SK-N-SH (cell line): Measurements from ENCODE around the gene KIF6. TPM values are rescaled to one million over a fixed set of nuclear protein-coding genes. Genes with fewer than 3 reads are reported as not detected.

ENCODE experiments used
- CTCF ChIA-PET: fragments of 300-600, 350-600 bp; formaldehyde crosslinking; extraction: SDS; loops from one replicate; lab custom pipeline; 2021; lab: Yijun Ruan, JAX
- POLR2A ChIA-PET: fragments of 350-600 bp; sonication (Branson Sonifier 250); formaldehyde crosslinking; extraction: SDS; loops from one replicate; lab custom pipeline; 2020; ENCODE audit warnings: antibody characterized with exemption, inconsistent platforms; lab: Yijun Ruan, JAX
- DNase-seq: peaks from one replicate; pipeline ENCODE4 v3.0.0; 2012
- H2AFZ ChIP-seq: fragments of 200-600 bp; sonication (generic); 2 replicates; pipeline ENCODE4 v1.8.1; 2016; ENCODE audit warnings: antibody characterized with exemption, mild to moderate bottlenecking, low read depth
- H3F3A ChIP-seq: fragments of 200-600 bp; sonication (generic); replicated peaks from 2 replicates; pipeline ENCODE3; 2016; ENCODE audit warnings: antibody characterized with exemption, mild to moderate bottlenecking; ENCODE audit not compliant: insufficient read depth
- H3K27ac ChIP-seq, 2 experiments: fragments of 200-500 bp in 1 of 2; fragments of 200-600 bp in 1 of 2; sonication (Bioruptor generic) in 1 of 2; sonication (generic), shearing (Covaris generic) in 1 of 2; 2 replicates each; pipeline versions ENCODE4 v1.5.1 to v1.6.1; 2014 to 2016; ENCODE audit warnings: low read depth in 2 of 2, inconsistent platforms in 1 of 2, low read length in 1 of 2, mild to moderate bottlenecking in 1 of 2, mixed read lengths in 1 of 2
- H3K27me3 ChIP-seq: fragments of 200-600 bp; sonication (generic), shearing (Covaris generic); 2 replicates; pipeline ENCODE4 v1.6.1; 2016; ENCODE audit warnings: mixed run types; ENCODE audit not compliant: insufficient read depth
- H3K36me3 ChIP-seq, 2 experiments: fragments of 200-500 bp in 1 of 2; fragments of 200-600 bp in 1 of 2; sonication (Bioruptor generic) in 1 of 2; sonication (generic) in 1 of 2; replicated peaks in 1 of 2; 2 replicates each; pipeline versions ENCODE3 to v1.5.1; 2014 to 2016; ENCODE audit warnings: low read length in 1 of 2, mild to moderate bottlenecking in 1 of 2; ENCODE audit not compliant: insufficient read depth in 2 of 2, control insufficient read depth in 1 of 2
- H3K4me1 ChIP-seq, 2 experiments: fragments of 200-500 bp in 1 of 2; fragments of 200-600 bp in 1 of 2; sonication (Bioruptor generic) in 1 of 2; sonication (generic), shearing (Covaris generic) in 1 of 2; 2 replicates each; pipeline versions ENCODE4 v1.5.1 to v1.6.1; 2014 to 2016; ENCODE audit warnings: low read depth in 1 of 2, low read length in 1 of 2, mixed run types in 1 of 2; ENCODE audit not compliant: insufficient read depth in 2 of 2, control insufficient read depth in 1 of 2
- H3K4me2 ChIP-seq: fragments of 200-600 bp; sonication (generic), shearing (Covaris generic); 2 replicates; pipeline ENCODE4 v1.6.1; 2017; ENCODE audit warnings: mixed run types
- H3K4me3 ChIP-seq, 2 experiments: fragments of 200-500 bp in 1 of 2; fragments of 200-600 bp in 1 of 2; sonication (Bioruptor generic) in 1 of 2; sonication (generic), shearing (Covaris generic) in 1 of 2; 2 replicates each; pipeline versions ENCODE4 v1.5.1 to v1.8.1; 2014 to 2016; ENCODE audit warnings: low read depth in 2 of 2, inconsistent platforms in 1 of 2, low read length in 1 of 2, mild to moderate bottlenecking in 1 of 2, mixed read lengths in 1 of 2, moderate library complexity in 1 of 2
- H3K79me2 ChIP-seq: fragments of 200-600 bp; sonication (generic); 2 replicates; pipeline ENCODE4 v1.8.1; 2017; ENCODE audit warnings: mild to moderate bottlenecking; ENCODE audit not compliant: insufficient read depth
- H3K9ac ChIP-seq: fragments of 200-600 bp; sonication (generic); 2 replicates; pipeline ENCODE4 v1.6.1; 2017; ENCODE audit warnings: mixed run types
- H3K9me2 ChIP-seq: fragments of 200-600 bp; sonication (generic); 2 replicates; pipeline ENCODE4 v1.6.1; 2017; ENCODE audit warnings: mixed run types
- H3K9me3 ChIP-seq: fragments of 200-600 bp; sonication (generic); 2 replicates; pipeline ENCODE4 v1.6.1; 2017; ENCODE audit warnings: mixed run types, mild to moderate bottlenecking, moderate library complexity
- H4K20me1 ChIP-seq: fragments of 200-600 bp; sonication (generic); 2 replicates; pipeline ENCODE4 v1.6.1; 2017; ENCODE audit warnings: mild to moderate bottlenecking, mixed run types; ENCODE audit not compliant: insufficient read depth
- CHD2 ChIP-seq: fragments of 150-350 bp; IDR thresholded peaks from 2 replicates; pipeline ENCODE4 v1.6.1; 2018; ENCODE audit warnings: low read length; ENCODE audit not compliant: partially characterized antibody
- FOXM1 ChIP-seq: IDR thresholded peaks from 2 replicates; pipeline ENCODE4 v1.4.0; 2012; ENCODE audit warnings: low read depth, mild to moderate bottlenecking
- GABPA ChIP-seq: IDR thresholded peaks from 2 replicates; pipeline ENCODE4 v1.4.0; 2012; ENCODE audit warnings: low read depth, mild to moderate bottlenecking
- GATA2 ChIP-seq: sonication (generic); formaldehyde crosslinking; IDR thresholded peaks from 2 replicates; pipeline ENCODE4 v1.5.0; 2020; ENCODE audit warnings: mild to moderate bottlenecking, missing genetic modification reagents
- JUND ChIP-seq: IDR thresholded peaks from 2 replicates; pipeline ENCODE4 v1.4.0; 2012
- MXI1 ChIP-seq: IDR thresholded peaks from 2 replicates; pipeline ENCODE4 v1.6.1; 2012; ENCODE audit warnings: mild to moderate bottlenecking, low read depth, low read length, improper control_type of control experiment
- NFIC ChIP-seq: IDR thresholded peaks from 2 replicates; pipeline ENCODE4 v1.4.0; 2012; ENCODE audit warnings: borderline replicate concordance
- NRF1 ChIP-seq: IDR thresholded peaks from 2 replicates; pipeline ENCODE4 v1.6.1; 2012; ENCODE audit warnings: low read depth, mild to moderate bottlenecking, low read length
- POLR2AphosphoS5 ChIP-seq: IDR thresholded peaks from 2 replicates; pipeline ENCODE4 v1.6.1; 2012; ENCODE audit warnings: low read depth, low read length
- RCOR1 ChIP-seq: fragments of 150-350 bp; IDR thresholded peaks from 2 replicates; pipeline ENCODE4 v1.6.1; 2017; ENCODE audit warnings: antibody characterized with exemption, low read length
- RFX5 ChIP-seq: IDR thresholded peaks from 2 replicates; pipeline ENCODE4 v1.6.1; 2012; ENCODE audit warnings: mild to moderate bottlenecking, improper control_type of control experiment, low read length
- SIN3A ChIP-seq: IDR thresholded peaks from 2 replicates; pipeline ENCODE4 v1.6.1; 2012; ENCODE audit warnings: low read depth, mild to moderate bottlenecking, low read length, moderate library complexity, borderline replicate concordance
- SMC3 ChIP-seq: IDR thresholded peaks from 2 replicates; pipeline ENCODE4 v1.6.1; 2012; ENCODE audit warnings: low read depth, low read length, improper control_type of control experiment
- TAF1 ChIP-seq: IDR thresholded peaks from 2 replicates; pipeline ENCODE4 v1.6.1; 2012; ENCODE audit warnings: low read depth, mild to moderate bottlenecking, low read length, moderate library complexity, borderline replicate concordance
- WGBS: methylation state at CpG from one replicate; pipeline ENCODE4 v1.1.6; 2017; ENCODE audit warnings: low lambda C conversion rate; 5-methylcytosine and 5-hydroxymethylcytosine counted together
- polyA plus RNA-seq, 3 experiments: library from polyadenylated mRNA; depleted of rRNA; stranded (reverse); fragments of >200 nt; gene quantifications; 2 replicates each; pipeline ENCODE4 v1.2.3, GENCODE V29; 2012
- TF ChIP-seq, protein P1 (sequence below): IDR thresholded peaks from 2 replicates; pipeline ENCODE4 v1.4.0; 2012; ENCODE audit warnings: low read depth
- TF ChIP-seq, protein P2 (sequence below): fragments of 200-600 bp; sonication (generic); IDR thresholded peaks from 2 replicates; pipeline ENCODE4 v1.6.1; 2017; ENCODE audit warnings: antibody characterized with exemption, mild to moderate bottlenecking, moderate library complexity
- TF ChIP-seq, protein P3 (sequence below): fragments of 150-350 bp; IDR thresholded peaks from 2 replicates; pipeline ENCODE4 v1.6.1; 2016; ENCODE audit warnings: mild to moderate bottlenecking, low read depth, low read length
- TF ChIP-seq, protein P4 (sequence below): IDR thresholded peaks from 2 replicates; pipeline ENCODE4 v1.4.0; 2012; ENCODE audit warnings: low read depth, borderline replicate concordance
- TF ChIP-seq, protein P5 (sequence below): fragments of 150-350 bp; IDR thresholded peaks from 2 replicates; pipeline ENCODE4 v1.6.1; 2017; ENCODE audit warnings: antibody characterized with exemption, low read length, low read depth, borderline replicate concordance

Gene KIF6
- polyA plus RNA-seq, 1 of the 3 experiments (the other 2 are of a cell fraction) = 0.13 TPM

DNA sequence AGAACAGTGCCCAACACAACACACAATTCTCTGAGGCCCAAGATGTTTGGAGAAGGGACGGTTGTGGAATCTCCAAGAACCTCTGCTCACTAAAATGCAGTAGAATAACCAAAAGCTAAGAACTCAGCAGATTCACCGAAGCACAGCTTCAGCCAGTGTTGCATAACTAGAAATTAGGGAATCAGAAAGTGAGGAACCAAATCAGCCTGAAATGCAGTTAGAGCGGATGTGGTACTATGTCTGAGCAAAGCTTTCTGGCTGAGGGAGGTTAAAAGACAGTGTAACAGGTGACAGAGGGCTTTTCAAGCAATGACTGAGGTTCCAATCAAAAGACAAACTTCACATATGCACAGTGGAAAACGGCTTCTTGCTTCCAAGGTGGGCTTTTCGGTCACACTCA lies 204.8 kb downstream of the KIF6 start:
- Histone ChIP-seq H3K4me3 (no peak overlapping the region), H3K9me2 (no peaks in the 10 kb centered on the region), H3K36me3 (no peaks in the 10 kb centered on the region), H3K27ac (no peak overlapping the region), H3K9ac (no peak overlapping the region), H3K27me3 (no peaks in the 10 kb centered on the region), H2AFZ (no peak overlapping the region), H4K20me1 (no peaks in the 10 kb centered on the region), H3K9me3 (no peaks in the 10 kb centered on the region), H3K79me2 (no peaks in the 10 kb centered on the region), H3K4me2 (no peak overlapping the region), H3F3A (no peaks in the 10 kb centered on the region), H3K4me1 (no peaks in the 10 kb centered on the region; a peak in 1 of 4 replicates)
- CTCF ChIA-PET = no interaction called here
- POLR2A ChIA-PET = no interaction called here
- WGBS = 35% methylated on average over 5 of the region's 5 CpGs
- no peak for TF ChIP-seq RFX5
- TF ChIP-seq, protein P1, sequence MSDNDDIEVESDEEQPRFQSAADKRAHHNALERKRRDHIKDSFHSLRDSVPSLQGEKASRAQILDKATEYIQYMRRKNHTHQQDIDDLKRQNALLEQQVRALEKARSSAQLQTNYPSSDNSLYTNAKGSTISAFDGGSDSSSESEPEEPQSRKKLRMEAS = no peak
- TF ChIP-seq, protein P2, sequence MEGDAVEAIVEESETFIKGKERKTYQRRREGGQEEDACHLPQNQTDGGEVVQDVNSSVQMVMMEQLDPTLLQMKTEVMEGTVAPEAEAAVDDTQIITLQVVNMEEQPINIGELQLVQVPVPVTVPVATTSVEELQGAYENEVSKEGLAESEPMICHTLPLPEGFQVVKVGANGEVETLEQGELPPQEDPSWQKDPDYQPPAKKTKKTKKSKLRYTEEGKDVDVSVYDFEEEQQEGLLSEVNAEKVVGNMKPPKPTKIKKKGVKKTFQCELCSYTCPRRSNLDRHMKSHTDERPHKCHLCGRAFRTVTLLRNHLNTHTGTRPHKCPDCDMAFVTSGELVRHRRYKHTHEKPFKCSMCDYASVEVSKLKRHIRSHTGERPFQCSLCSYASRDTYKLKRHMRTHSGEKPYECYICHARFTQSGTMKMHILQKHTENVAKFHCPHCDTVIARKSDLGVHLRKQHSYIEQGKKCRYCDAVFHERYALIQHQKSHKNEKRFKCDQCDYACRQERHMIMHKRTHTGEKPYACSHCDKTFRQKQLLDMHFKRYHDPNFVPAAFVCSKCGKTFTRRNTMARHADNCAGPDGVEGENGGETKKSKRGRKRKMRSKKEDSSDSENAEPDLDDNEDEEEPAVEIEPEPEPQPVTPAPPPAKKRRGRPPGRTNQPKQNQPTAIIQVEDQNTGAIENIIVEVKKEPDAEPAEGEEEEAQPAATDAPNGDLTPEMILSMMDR = no peak
- TF ChIP-seq SMC3 = no peak
- TF ChIP-seq CHD2 = no peak
- no peak for TF ChIP-seq NRF1
- TF ChIP-seq MXI1 = no peak
- TF ChIP-seq, protein P3, sequence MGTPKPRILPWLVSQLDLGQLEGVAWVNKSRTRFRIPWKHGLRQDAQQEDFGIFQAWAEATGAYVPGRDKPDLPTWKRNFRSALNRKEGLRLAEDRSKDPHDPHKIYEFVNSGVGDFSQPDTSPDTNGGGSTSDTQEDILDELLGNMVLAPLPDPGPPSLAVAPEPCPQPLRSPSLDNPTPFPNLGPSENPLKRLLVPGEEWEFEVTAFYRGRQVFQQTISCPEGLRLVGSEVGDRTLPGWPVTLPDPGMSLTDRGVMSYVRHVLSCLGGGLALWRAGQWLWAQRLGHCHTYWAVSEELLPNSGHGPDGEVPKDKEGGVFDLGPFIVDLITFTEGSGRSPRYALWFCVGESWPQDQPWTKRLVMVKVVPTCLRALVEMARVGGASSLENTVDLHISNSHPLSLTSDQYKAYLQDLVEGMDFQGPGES = no peak
- TF ChIP-seq POLR2AphosphoS5 = no peak
- no peak for TF ChIP-seq RCOR1
- no peak for TF ChIP-seq FOXM1
- no peak for TF ChIP-seq NFIC
- no peak for TF ChIP-seq SIN3A
- TF ChIP-seq GATA2 = no peak
- no peak for TF ChIP-seq TAF1
- TF ChIP-seq, protein P4, sequence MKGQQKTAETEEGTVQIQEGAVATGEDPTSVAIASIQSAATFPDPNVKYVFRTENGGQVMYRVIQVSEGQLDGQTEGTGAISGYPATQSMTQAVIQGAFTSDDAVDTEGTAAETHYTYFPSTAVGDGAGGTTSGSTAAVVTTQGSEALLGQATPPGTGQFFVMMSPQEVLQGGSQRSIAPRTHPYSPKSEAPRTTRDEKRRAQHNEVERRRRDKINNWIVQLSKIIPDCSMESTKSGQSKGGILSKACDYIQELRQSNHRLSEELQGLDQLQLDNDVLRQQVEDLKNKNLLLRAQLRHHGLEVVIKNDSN = no peak
- TF ChIP-seq, protein P5, sequence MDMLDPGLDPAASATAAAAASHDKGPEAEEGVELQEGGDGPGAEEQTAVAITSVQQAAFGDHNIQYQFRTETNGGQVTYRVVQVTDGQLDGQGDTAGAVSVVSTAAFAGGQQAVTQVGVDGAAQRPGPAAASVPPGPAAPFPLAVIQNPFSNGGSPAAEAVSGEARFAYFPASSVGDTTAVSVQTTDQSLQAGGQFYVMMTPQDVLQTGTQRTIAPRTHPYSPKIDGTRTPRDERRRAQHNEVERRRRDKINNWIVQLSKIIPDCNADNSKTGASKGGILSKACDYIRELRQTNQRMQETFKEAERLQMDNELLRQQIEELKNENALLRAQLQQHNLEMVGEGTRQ = no peak
- no peak for TF ChIP-seq JUND
- TF ChIP-seq GABPA = no peak
- DNase-seq = no peak
